Regular cardiac myocyte (primary cell): ENCODE measurements around the gene OR4D9. TPM values are rescaled to one million over a fixed set of nuclear protein-coding genes. Genes with fewer than 3 reads are reported as not detected.

ENCODE experiments used
- total RNA-seq: library from RNA; depleted of rRNA; stranded (reverse); fragments of >200 nt; gene quantifications from 2 replicates; pipeline ENCODE4 v1.2.3, GENCODE V29; 2014

Gene OR4D9
- total RNA-seq: not detected in 2 replicates

GRCh38 chr11:59510941-59511589 lies at the start of gene OR4D9:
Gene OR4D9 (plus strand): TSS chr11:59511539. CDS start chr11:59514913, 3,374 bp downstream.

GRCh38 chr11:59473015-59473414 lies 38.3 kb upstream of the OR4D9 start, which contains the start of gene OR4D10:
Gene OR4D10 (plus strand): TSS chr11:59473315. CDS start chr11:59477430, 4,115 bp downstream.

GRCh38 chr11:59503276-59503675 lies 8.1 kb upstream of the OR4D9 start, which contains the start of gene OR4D11:
Gene OR4D11 (plus strand): TSS chr11:59503576. CDS start chr11:59503576, 0 bp downstream.

Other genes with a start within 250 kb of the OR4D9 start
- gene OR5AN1, start 152.6 kb upstream of the OR4D9 start, total RNA-seq: not detected in 2 replicates
- gene OR5A2, start 85.1 kb upstream of the OR4D9 start, total RNA-seq: not detected in 2 replicates
- gene OR5A1, start 75.1 kb upstream of the OR4D9 start, total RNA-seq: not detected in 2 replicates
- not detected in 2 replicates for gene OR4D6, start 54.6 kb upstream of the OR4D9 start, total RNA-seq
- gene OR4D10, start 38.2 kb upstream of the OR4D9 start, total RNA-seq: not detected in 2 replicates
- not detected in 2 replicates for gene OR4D11, start 8.0 kb upstream of the OR4D9 start, total RNA-seq
- 29.1 and 30.4 TPM in 2 replicates for gene OSBP, start 104.2 kb downstream of the OR4D9 start, total RNA-seq
- 4.5 and 5.2 TPM in 2 replicates for gene PATL1, start 157.5 kb downstream of the OR4D9 start, total RNA-seq
- gene OR10V1, start 202.3 kb downstream of the OR4D9 start, total RNA-seq: not detected in 2 replicates
- gene STX3, start 243.8 kb downstream of the OR4D9 start, total RNA-seq: 13.8 and 24.0 TPM in 2 replicates